GM18526 (cell line): ENCODE data around the gene SRCIN1.

ENCODE experiments used
- POLR2A ChIP-seq: IDR thresholded peaks from 3 replicates; pipeline ENCODE4 v1.6.1; 2011; ENCODE audit not compliant: insufficient read length; ENCODE audit errors: extremely low read depth

Gene SRCIN1

GRCh38 chr17:38605841-38606645 is at the start of gene SRCIN1:
Gene SRCIN1 (minus strand): TSS chr17:38605952. CDS start chr17:38605705, 247 bp downstream.
- TF ChIP-seq POLR2A, result no peak

GRCh38 chr17:38654411-38655398 is 49.0 kb upstream of the SRCIN1 start:
- TF ChIP-seq POLR2A, result peak; percentile 17

- no peak for TF ChIP-seq POLR2A
Observed at GRCh38 chr17:38653679-38654078, 47.9 kb upstream of the SRCIN1 start.

GRCh38 chr17:38653230-38653629 is 47.5 kb upstream of the SRCIN1 start:
- no peak for TF ChIP-seq POLR2A

- no peak for TF ChIP-seq POLR2A
Observed at GRCh38 chr17:38637951-38638350, 32.2 kb upstream of the SRCIN1 start.

GRCh38 chr17:38636054-38636453 is 30.3 kb upstream of the SRCIN1 start:
- TF ChIP-seq POLR2A, result no peak

GRCh38 chr17:38632334-38632733 is 26.6 kb upstream of the SRCIN1 start:
- no peak for TF ChIP-seq POLR2A

- no peak for TF ChIP-seq POLR2A
Observed at GRCh38 chr17:38628441-38628840, 22.7 kb upstream of the SRCIN1 start.

- TF ChIP-seq POLR2A, result no peak
Observed at GRCh38 chr17:38627957-38628356, 22.2 kb upstream of the SRCIN1 start.

- TF ChIP-seq POLR2A, result no peak
Observed at GRCh38 chr17:38625482-38625881, 19.7 kb upstream of the SRCIN1 start.

GRCh38 chr17:38621538-38621937 is 15.8 kb upstream of the SRCIN1 start:
- TF ChIP-seq POLR2A, result no peak

- no peak for TF ChIP-seq POLR2A
Observed at GRCh38 chr17:38620551-38621277, 15.0 kb upstream of the SRCIN1 start.

GRCh38 chr17:38619937-38620550 is 14.3 kb upstream of the SRCIN1 start:
- TF ChIP-seq POLR2A, result no peak

- no peak for TF ChIP-seq POLR2A
Observed at GRCh38 chr17:38619451-38619795, 13.7 kb upstream of the SRCIN1 start.

- TF ChIP-seq POLR2A, result no peak
Observed at GRCh38 chr17:38617967-38618760, 12.4 kb upstream of the SRCIN1 start.
